ENCODE data around the gene HMGCLL1.

The HMGCLL1 gene

GRCh38 chr6:55448451-55448850 lies 130.5 kb downstream of the HMGCLL1 start:
- TF ChIP-seq, protein P1, sequence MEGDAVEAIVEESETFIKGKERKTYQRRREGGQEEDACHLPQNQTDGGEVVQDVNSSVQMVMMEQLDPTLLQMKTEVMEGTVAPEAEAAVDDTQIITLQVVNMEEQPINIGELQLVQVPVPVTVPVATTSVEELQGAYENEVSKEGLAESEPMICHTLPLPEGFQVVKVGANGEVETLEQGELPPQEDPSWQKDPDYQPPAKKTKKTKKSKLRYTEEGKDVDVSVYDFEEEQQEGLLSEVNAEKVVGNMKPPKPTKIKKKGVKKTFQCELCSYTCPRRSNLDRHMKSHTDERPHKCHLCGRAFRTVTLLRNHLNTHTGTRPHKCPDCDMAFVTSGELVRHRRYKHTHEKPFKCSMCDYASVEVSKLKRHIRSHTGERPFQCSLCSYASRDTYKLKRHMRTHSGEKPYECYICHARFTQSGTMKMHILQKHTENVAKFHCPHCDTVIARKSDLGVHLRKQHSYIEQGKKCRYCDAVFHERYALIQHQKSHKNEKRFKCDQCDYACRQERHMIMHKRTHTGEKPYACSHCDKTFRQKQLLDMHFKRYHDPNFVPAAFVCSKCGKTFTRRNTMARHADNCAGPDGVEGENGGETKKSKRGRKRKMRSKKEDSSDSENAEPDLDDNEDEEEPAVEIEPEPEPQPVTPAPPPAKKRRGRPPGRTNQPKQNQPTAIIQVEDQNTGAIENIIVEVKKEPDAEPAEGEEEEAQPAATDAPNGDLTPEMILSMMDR (IDR thresholded peaks at IDR 0.05; ENCODE audit: insufficient read depth, low read length, missing control alignments), result no peak
- no peak overlapping the region for H3K4me3 ChIP-seq (ENCODE audit: low read depth, low read length)
- CTCF ChIA-PET, result no interaction called here
- POLR2A ChIA-PET, result no interaction called here
- peak; percentile 5 for DNase-seq (ENCODE audit: low read depth, low spot score)

DNA sequence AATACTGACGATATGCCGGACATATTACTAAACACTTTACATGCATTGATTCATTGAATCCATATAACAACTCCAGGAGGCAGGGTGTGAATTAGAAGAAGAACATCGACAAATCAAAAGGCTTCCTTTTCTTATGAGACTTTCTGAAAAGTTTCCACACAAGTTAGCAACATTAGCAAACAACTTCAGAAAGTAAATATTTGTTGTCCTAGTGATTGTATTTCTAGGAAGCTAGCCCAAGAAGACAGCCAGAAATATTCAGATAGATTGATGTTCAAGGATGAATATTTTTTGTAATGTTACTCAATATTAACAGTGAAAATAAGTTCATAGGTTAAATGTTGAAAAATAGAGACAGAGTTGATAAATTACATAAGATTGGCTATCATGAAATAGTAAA lies 131.1 kb downstream of the HMGCLL1 start:
- TF ChIP-seq, protein P1 (IDR thresholded peaks at IDR 0.05; ENCODE audit: insufficient read depth, low read length, missing control alignments), result no peak
- CTCF ChIA-PET, result interaction anchor here (3.3 to 4.0 kb wide), 2 partner anchors 504 to 508 kb away, joined by 31 to 45 read pairs; no protein-coding TSS in a partner anchor
- POLR2A ChIA-PET, result no interaction called here

DNA sequence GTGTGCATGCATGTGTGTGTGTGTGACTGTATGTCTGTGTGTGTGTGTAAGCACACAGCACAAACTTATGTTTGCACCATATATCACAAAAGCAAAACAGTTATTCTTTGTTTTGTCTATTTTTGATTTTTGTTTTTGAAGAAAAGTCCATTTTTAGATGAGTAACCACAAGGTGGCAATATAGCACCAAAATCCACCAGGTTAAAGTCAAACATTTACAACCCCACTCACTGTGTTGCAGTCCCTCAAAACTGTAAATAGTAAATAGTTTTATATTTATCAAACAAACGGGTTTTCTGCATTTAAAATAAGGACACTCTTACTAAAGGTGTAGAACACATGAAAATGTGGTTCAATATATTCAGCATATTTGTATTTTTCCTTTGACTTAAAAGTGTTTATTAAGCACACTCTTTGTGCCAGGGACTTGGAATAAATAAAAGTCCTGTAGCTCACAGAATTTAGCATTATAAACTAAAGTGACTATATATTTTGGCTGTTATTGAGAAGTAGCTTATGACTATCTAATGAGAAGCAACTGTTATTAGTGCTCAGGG lies 133.3 kb downstream of the HMGCLL1 start:
- no peak for DNase-seq (ENCODE audit: low read depth, low spot score)
- TF ChIP-seq, protein P1 (IDR thresholded peaks at IDR 0.05; ENCODE audit: insufficient read depth, low read length, missing control alignments), result peak; percentile 9
- ChIA-PET POLR2A (no interaction called here), CTCF (interaction anchor here (0.7 to 4.0 kb wide), 19 partner anchors 9 to 1459 kb away, joined by 3 to 45 read pairs (median 4); no protein-coding TSS in a partner anchor)
- H3K4me3 ChIP-seq (ENCODE audit: low read depth, low read length), result no peak overlapping the region

More for the DNA sequence above, 131.1 kb downstream of the HMGCLL1 start:
- DNase-seq (ENCODE audit: low read depth, low spot score), result no peak
- H3K4me3 ChIP-seq (ENCODE audit: low read depth, low read length), result no peak overlapping the region

GRCh38 chr6:55443238-55444134 lies 135.5 kb downstream of the HMGCLL1 start:
- TF ChIP-seq, protein P1 (IDR thresholded peaks at IDR 0.05; ENCODE audit: insufficient read depth, low read length, missing control alignments), result no peak
- ChIA-PET CTCF (interaction anchor here (0.6 to 4.0 kb wide), 3 partner anchors 508 to 846 kb away, joined by 3 to 31 read pairs (median 3); no protein-coding TSS in a partner anchor), POLR2A (no interaction called here)
- H3K4me3 ChIP-seq (ENCODE audit: low read depth, low read length), result no peak overlapping the region
- DNase-seq (ENCODE audit: low read depth, low spot score), result no peak

GRCh38 chr6:55438203-55438602 lies 140.8 kb downstream of the HMGCLL1 start:
- no peak overlapping the region for H3K4me3 ChIP-seq (ENCODE audit: low read depth, low read length)
- CTCF ChIA-PET, result no interaction called here
- POLR2A ChIA-PET, result no interaction called here
- DNase-seq (ENCODE audit: low read depth, low spot score), result no peak
- TF ChIP-seq, protein P1 (IDR thresholded peaks at IDR 0.05; ENCODE audit: insufficient read depth, low read length, missing control alignments), result no peak

DNA sequence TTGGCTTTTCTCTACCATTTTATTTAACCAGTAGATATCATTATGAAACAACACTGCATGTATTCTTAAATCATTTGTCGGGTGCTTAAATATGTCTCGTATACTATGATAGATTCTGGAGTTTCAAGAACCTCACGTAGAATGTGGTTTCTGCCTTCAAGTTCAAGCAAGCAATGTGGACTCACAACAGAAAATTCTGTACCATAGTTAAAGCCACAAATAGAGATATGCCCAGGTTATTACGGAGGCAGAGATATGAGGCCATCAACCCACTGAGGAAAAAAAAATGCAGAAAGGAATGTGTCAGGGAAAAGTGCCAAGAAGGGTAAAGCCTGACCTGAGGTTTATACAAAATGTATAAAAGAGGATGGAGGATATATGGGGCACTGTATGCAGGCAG lies 141.9 kb downstream of the HMGCLL1 start:
- no peak overlapping the region for H3K4me3 ChIP-seq (ENCODE audit: low read depth, low read length)
- TF ChIP-seq, protein P1 (IDR thresholded peaks at IDR 0.05; ENCODE audit: insufficient read depth, low read length, missing control alignments), result no peak
- ChIA-PET POLR2A (no interaction called here), CTCF (no interaction called here)
- no peak for DNase-seq (ENCODE audit: low read depth, low spot score)

Measured in AG04449 (cell line).